Mucosa of descending colon (tissue), 3 donors: ENCODE measurements around the gene CHST12. TPM values are rescaled to one million over a fixed set of nuclear protein-coding genes. Genes with fewer than 3 reads are reported as not detected.

Experiments used
- ATAC-seq: fragments of 200-7000 bp; cut with Tn5 transposase; one replicate; pipeline ENCODE4 v1.9.1; 2020; ENCODE audit warnings: mild to moderate bottlenecking, moderate library complexity
- DNase-seq, 3 donors: peaks; one replicate each; pipeline ENCODE4 v3.0.0-alpha.2; 2020
- H3K36me3 ChIP-seq: fragments of 200-600 bp; one replicate; pipeline ENCODE4 v1.8.0; 2021; ENCODE audit warnings: low read depth, mild to moderate bottlenecking
- H3K4me1 ChIP-seq: fragments of 200-600 bp; one replicate; pipeline ENCODE4 v1.8.0; 2021; ENCODE audit warnings: low read depth, mild to moderate bottlenecking
- H3K4me3 ChIP-seq: fragments of 200-600 bp; one replicate; pipeline ENCODE4 v1.8.0; 2021; ENCODE audit warnings: mild to moderate bottlenecking
- H3K9me3 ChIP-seq: fragments of 200-600 bp; one replicate; pipeline ENCODE4 v1.8.0; 2021; ENCODE audit warnings: mild to moderate bottlenecking
- intact Hi-C, 2 donors: fragments of 100-400 bp; cut with DNase I in 1 of 2; cut with micrococcal nuclease in 1 of 2; formaldehyde crosslinking; loops; one replicate each; pipeline versions ENCODE4 v1.11.0 to v1.11.1; 2022; cut with DNase I, micrococcal nuclease
- total RNA-seq, 3 donors: library from RNA; stranded (reverse); fragmentation: NEBNext Ultra II Directional in 2 of 3; extraction: Animal tissue kit (Norgen Biotek cat#: 25700) in 2 of 3; gene quantifications; one replicate each; pipeline versions ENCODE4 v1.2.1 to v1.2.4, GENCODE V29; 2021 to 2023
- TF ChIP-seq, protein P1 (sequence below): fragments of 200-600 bp; IDR thresholded peaks from one replicate; pipeline ENCODE4 v1.8.0; 2022; ENCODE audit warnings: antibody characterized with exemption, mild to moderate bottlenecking
- donor health status: DM: no; HTN: no; CAD: no; lungs with moderate emphysema.
- donor health status: DM: no; HTN: no; CAD: no.
- donor health status: DM: no; HTN: yes; CAD: no.

The CHST12 gene
- total RNA-seq, 3 donors from 2014 or later: 10.7 to 20.9 (median 12.2) TPM

DNA sequence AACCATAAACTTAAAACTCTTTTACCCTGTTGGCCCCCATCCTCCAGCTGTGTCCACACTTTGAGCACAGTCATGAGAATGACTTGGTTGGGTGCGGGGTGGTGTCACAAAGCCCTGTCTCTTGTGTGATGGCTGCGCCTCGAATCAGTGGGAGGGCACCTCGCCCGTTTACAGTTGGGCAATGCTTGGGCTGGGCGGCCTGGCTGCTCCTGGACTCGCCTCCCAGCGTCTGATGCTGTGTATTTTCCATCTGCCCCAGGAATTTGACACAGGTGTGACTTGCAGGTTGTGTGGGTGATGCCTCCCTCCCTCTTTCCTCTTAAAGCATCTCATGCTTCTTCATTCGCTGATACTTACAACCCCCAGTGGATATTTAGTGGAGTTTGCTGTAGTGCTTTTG is 33.7 kb downstream of the CHST12 start:
- Histone ChIP-seq H3K36me3 (no peaks in the 10 kb centered on the region), H3K4me3 (no peak overlapping the region), H3K4me1 (peaks cover 8% of the 10 kb centered on the region), H3K9me3 (no peaks in the 10 kb centered on the region)
- peak in 2 of 3 donors; percentile 18 to 52 for DNase-seq
- intact Hi-C loops: no loop called here
- peak; percentile 66 for ATAC-seq
- TF ChIP-seq, protein P1, sequence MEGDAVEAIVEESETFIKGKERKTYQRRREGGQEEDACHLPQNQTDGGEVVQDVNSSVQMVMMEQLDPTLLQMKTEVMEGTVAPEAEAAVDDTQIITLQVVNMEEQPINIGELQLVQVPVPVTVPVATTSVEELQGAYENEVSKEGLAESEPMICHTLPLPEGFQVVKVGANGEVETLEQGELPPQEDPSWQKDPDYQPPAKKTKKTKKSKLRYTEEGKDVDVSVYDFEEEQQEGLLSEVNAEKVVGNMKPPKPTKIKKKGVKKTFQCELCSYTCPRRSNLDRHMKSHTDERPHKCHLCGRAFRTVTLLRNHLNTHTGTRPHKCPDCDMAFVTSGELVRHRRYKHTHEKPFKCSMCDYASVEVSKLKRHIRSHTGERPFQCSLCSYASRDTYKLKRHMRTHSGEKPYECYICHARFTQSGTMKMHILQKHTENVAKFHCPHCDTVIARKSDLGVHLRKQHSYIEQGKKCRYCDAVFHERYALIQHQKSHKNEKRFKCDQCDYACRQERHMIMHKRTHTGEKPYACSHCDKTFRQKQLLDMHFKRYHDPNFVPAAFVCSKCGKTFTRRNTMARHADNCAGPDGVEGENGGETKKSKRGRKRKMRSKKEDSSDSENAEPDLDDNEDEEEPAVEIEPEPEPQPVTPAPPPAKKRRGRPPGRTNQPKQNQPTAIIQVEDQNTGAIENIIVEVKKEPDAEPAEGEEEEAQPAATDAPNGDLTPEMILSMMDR: no peak

DNA sequence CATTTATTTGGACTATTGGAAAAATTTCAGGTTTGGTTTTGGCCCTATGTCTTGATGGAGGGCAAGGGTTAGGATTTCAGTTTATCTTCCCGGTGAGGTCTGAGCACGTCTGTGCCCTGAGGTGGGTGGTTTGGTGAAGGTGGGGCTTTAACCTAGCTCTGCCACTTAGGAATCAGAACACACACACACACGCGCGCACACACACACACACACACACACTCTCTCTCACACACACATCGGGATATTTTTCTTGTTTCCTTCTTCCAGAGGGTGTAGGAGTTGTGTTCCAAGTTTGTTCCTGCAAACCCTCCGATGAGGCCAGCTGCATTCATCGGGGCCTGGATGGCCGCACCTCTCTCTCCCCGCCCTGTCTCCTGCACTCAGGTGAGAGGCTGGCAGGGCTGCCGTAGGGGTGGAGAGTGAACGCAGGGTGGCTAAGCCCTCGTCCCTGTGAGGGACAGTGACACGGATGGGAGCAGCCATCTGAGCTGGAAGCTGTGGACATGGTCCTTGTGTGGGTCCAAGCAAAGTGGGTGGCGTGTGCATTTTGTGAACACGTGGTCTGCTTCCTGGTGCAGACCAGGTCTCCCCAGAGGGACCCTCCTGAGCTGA is 34.2 kb downstream of the CHST12 start:
- DNase-seq (peak in 1 of 3 donors; percentile 53), ATAC-seq (peak; percentile 68)
- TF ChIP-seq, protein P1: no peak
- intact Hi-C loops: no loop called here
- Histone ChIP-seq H3K36me3 (no peaks in the 10 kb centered on the region), H3K4me1 (peaks cover 8% of the 10 kb centered on the region), H3K9me3 (no peaks in the 10 kb centered on the region), H3K4me3 (no peak overlapping the region)

DNA sequence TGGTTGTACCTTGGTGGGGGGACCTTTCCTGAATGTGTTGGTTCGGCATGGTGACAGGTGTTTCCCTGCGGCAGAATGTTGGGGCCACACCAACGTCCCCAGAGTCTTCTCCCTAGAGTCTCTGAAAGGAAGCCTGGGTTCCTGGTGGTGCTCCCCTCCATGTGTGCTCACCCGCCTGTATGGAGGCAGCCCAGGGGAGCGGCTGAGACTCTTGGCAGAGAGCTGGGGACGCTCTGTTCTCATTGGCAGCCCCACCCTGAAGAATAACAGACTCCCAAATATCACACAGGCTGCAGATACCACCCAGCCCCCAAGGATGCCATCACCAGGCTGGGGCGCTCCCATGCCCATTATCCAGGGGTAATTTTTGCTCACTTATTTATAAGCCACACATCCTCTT is 34.8 kb downstream of the CHST12 start:
- Histone ChIP-seq H3K4me1 (peaks cover 8% of the 10 kb centered on the region), H3K4me3 (no peak overlapping the region), H3K9me3 (no peaks in the 10 kb centered on the region), H3K36me3 (no peaks in the 10 kb centered on the region)
- ATAC-seq: peak; percentile 33
- TF ChIP-seq, protein P1: no peak
- intact Hi-C loops: no loop called here
- peak in 1 of 3 donors; percentile 27 for DNase-seq

DNA sequence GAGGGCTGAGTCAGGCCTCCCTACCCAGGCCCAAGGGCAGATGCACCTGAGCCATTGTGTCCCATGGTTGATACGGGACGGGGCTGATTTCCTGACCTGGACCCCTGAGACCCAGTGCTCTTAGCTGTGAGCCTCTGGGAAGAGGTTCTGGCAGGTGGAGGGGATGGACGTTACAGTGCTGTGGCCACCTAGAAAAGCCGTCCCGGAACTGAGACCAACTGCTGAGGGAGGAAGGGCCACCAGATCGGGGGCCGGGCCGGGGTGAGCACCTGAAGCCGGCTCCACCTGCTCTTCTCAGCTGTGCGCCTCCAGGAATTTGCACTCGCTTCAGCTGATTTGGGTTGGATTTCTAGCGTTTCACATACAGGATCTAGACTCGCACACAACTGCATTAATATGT is 35.4 kb downstream of the CHST12 start:
- ATAC-seq (no peak), DNase-seq (peak in 1 of 3 donors; percentile 27)
- intact Hi-C loops: no loop called here
- peaks cover 8% of the 10 kb centered on the region for H3K4me1 ChIP-seq
- no peak overlapping the region for H3K4me3 ChIP-seq
- no peaks in the 10 kb centered on the region for H3K9me3 ChIP-seq
- TF ChIP-seq, protein P1: no peak
- no peaks in the 10 kb centered on the region for H3K36me3 ChIP-seq

DNA sequence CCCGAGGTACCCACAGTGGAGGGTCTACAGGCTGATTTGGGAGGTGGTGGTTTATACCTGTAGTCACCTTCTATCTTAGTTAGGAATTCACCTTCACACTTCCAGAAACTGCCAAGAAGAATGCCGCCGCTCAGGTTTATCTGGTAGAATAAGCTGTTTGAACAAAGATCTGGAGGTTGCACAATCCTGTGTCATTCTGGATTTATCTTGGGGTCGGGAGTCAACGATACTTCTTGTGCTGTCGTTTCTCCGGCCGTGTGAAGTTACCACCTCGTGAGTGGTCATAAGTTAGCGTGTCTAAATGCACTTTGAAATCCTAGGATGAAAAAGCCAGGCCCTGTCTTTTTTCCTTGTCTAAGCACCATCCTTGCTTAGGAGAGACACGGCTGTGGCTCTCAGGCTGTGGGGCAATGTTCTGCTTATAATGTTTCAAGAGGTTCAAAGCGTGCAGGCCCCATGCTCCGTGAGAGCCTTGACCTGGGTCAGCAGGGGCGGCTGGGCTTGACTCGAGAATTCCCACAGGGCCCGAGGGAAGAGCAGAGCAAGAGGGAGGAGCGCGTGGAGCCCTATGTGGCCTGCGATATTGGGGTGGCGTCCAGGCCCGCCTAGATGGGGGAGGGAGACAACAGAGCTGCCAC is 37.3 kb downstream of the CHST12 start:
- peaks cover 8% of the 10 kb centered on the region for H3K4me1 ChIP-seq
- TF ChIP-seq, protein P1: no peak
- no peaks in the 10 kb centered on the region for H3K9me3 ChIP-seq
- no peak for ATAC-seq
- intact Hi-C loops: loop anchor here in 1 of 2 donors (10.0 kb wide), 1 partner anchor 244 kb away; the partner anchor contains the start of gene AMZ1
- no peaks in the 10 kb centered on the region for H3K36me3 ChIP-seq
- no peak for DNase-seq
- no peak overlapping the region for H3K4me3 ChIP-seq
